OCI-LY1 (cell line): Measurements from ENCODE around the gene IFIT3.

ENCODE experiments used
- CTCF ChIP-seq: fragments of 200-600 bp; sonication (generic), shearing (Covaris generic); IDR thresholded peaks from 2 replicates; pipeline ENCODE4 v1.5.1; 2017; ENCODE audit warnings: mild to moderate bottlenecking, antibody characterized with exemption, low read length, moderate library complexity, mixed read lengths
- EZH2 ChIP-seq: fragments of 200-600 bp; sonication (generic), shearing (Covaris generic); IDR thresholded peaks from 2 replicates; pipeline ENCODE4 v1.8.0; 2017; ENCODE audit warnings: borderline replicate concordance, mixed run types, mild to moderate bottlenecking, antibody characterized with exemption, low read length, moderate library complexity, mixed read lengths

DNA sequence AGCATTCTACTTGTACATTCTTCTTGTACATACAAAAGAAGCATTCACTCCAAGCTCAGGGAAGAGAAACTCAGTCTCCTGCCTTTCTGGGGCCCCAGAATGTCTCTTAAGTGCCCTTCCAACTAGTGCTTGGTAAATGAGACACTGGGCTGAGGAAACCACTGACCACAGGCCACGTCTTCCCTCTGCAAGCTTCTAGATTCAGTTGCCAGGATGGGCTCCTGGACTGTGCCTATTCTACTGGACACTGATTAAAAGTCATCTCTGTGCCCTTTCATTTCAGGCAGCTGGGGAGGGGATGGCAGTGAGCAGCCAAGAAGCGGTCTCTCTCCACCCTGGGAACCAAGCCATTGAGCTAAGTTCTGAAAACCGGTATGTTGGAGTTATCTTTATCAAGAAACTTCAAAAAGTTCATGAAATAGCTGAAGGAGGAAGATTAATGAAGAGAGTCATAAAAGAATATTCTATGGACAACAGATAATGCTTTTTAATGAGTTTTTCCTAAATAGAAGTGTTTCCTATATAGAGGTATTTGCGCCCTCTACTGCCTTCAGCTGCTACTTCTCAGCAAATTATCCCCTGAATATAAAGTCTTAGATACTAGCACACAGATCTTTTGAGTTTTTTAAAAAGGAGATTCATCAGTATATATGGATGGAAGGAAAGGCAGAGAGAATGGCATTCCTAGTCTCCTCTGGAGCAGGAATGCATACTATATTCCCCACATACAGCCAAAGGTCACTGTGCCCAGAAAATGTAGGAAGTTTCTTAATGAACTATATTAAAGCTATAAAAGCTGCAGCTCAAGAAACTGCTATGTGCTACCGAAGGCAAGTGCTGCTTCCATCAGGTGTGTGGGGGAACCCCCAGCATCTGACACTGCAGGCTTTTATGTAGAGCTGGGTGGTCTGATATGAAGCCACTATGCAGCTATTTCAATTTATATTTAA lies 41.6 kb downstream of the IFIT3 start:
- TF ChIP-seq CTCF (peak; percentile 46; the same call in 1 of the 2 replicates), EZH2 (no peak)
